K562 (cell line): ENCODE results near the gene SCP2.

Experiments used
- CEBPZ ChIP-seq: fragments of 150-350 bp; IDR thresholded peaks from 2 replicates; pipeline ENCODE4 v1.6.1; 2014; ENCODE audit warnings: low read depth, mild to moderate bottlenecking, low read length, borderline replicate concordance
- CTCF ChIP-seq, 3 experiments: IDR thresholded peaks in 2 of 3; conservative IDR thresholded peaks in 1 of 3; 2 replicates each; pipeline ENCODE4 v1.5.1; 2011 to 2012; ENCODE audit warnings: low read length in 3 of 3, mild to moderate bottlenecking in 3 of 3, control low read depth in 2 of 3, improper control_type of control experiment in 1 of 3, inconsistent platforms in 1 of 3, low read depth in 1 of 3, mixed read lengths in 1 of 3, moderate library complexity in 1 of 3; ENCODE audit not compliant: insufficient read depth in 2 of 3
- E2F1 ChIP-seq: sonication (generic); formaldehyde crosslinking; IDR thresholded peaks from 2 replicates; pipeline ENCODE4 v1.8.1; 2023; ENCODE audit warnings: mild to moderate bottlenecking, missing genetic modification reagents, moderate library complexity
- EP300 ChIP-seq: IDR thresholded peaks from 2 replicates; pipeline ENCODE4 v1.6.1; 2012; ENCODE audit warnings: low read length, improper control_type of control experiment
- POLR2A ChIP-seq: fragments of 450-650 bp; conservative IDR thresholded peaks from 2 replicates; pipeline ENCODE4 v1.6.1; 2016
- RAD51 ChIP-seq: fragments of 450-650 bp; IDR thresholded peaks from 2 replicates; pipeline ENCODE4 v1.7.1; 2016; ENCODE audit warnings: low read depth, mild to moderate bottlenecking, borderline replicate concordance
- RFX5 ChIP-seq: IDR thresholded peaks from 2 replicates; pipeline ENCODE4 v1.6.1; 2011; ENCODE audit warnings: low read depth, mild to moderate bottlenecking, improper control_type of control experiment, low read length
- SMARCB1 ChIP-seq: IDR thresholded peaks from 2 replicates; pipeline ENCODE4 v1.6.1; 2011; ENCODE audit warnings: improper control_type of control experiment, low read depth; ENCODE audit not compliant: insufficient read length
- YY1 ChIP-seq, 3 experiments: IDR thresholded peaks; 2 replicates each; pipeline ENCODE4 v1.6.1; 2011; ENCODE audit warnings: low read length in 2 of 3, mild to moderate bottlenecking in 2 of 3, moderate library complexity in 2 of 3, borderline replicate concordance in 1 of 3, control low read depth in 1 of 3, low read depth in 1 of 3; ENCODE audit not compliant: insufficient read depth in 3 of 3, insufficient replicate concordance in 2 of 3, control insufficient read depth in 1 of 3, insufficient read length in 1 of 3; ENCODE audit errors: extremely low read depth in 1 of 3
- ZFP36 ChIP-seq: fragments of 150-350 bp; IDR thresholded peaks from 2 replicates; pipeline ENCODE4 v1.6.1; 2018; ENCODE audit warnings: low read length, low read depth; ENCODE audit not compliant: partially characterized antibody
- ZNF76 ChIP-seq: fragments of 250-450 bp; sonication (Bioruptor Pico); IDR thresholded peaks from 2 replicates; pipeline ENCODE4 v1.4.0; 2020; ENCODE audit warnings: mild to moderate bottlenecking, moderate library complexity, borderline replicate concordance

- no peak for TF ChIP-seq RFX5
- TF ChIP-seq RAD51: no peak
- TF ChIP-seq CEBPZ: no peak
- TF ChIP-seq YY1 (IDR thresholded peaks at IDR 0.05; ENCODE audit: borderline replicate concordance in 1 of 3, control insufficient read depth in 1 of 3, extremely low read depth in 1 of 3, insufficient read depth in 3 of 3, insufficient read length in 1 of 3, insufficient replicate concordance in 2 of 3, low read depth in 1 of 3, low read length in 2 of 3): no peak
- TF ChIP-seq E2F1 (CRISPR knock-in tag): no peak
- TF ChIP-seq ZFP36: no peak
- no peak for TF ChIP-seq CTCF (IDR thresholded peaks at IDR 0.05 in 2 of 3, conservative IDR thresholded peaks at IDR 0.05 in 1 of 3; ENCODE audit: insufficient read depth in 2 of 3, low read depth in 1 of 3, low read length in 3 of 3)
- TF ChIP-seq EP300: no peak
- no peak for TF ChIP-seq POLR2A
- TF ChIP-seq ZNF76 (CRISPR knock-in tag): no peak
- no peak for TF ChIP-seq SMARCB1
Observed at GRCh38 chr1:52943876-52944416, 16.9 kb downstream of the SCP2 start.
